ENCODE measurements around the gene GTPBP2. TPM values are rescaled to one million over a fixed set of nuclear protein-coding genes. Genes with fewer than 3 reads are reported as not detected.
"Not testable (repeated sequence)": the region's sequence is repeated elsewhere in the genome, so short reads cannot be mapped to it uniquely, and the experiment has no call there.

Gene GTPBP2
- total and polyA plus RNA-seq, 4 donors = 26.2 to 62.9 (median 43.9) TPM

DNA sequence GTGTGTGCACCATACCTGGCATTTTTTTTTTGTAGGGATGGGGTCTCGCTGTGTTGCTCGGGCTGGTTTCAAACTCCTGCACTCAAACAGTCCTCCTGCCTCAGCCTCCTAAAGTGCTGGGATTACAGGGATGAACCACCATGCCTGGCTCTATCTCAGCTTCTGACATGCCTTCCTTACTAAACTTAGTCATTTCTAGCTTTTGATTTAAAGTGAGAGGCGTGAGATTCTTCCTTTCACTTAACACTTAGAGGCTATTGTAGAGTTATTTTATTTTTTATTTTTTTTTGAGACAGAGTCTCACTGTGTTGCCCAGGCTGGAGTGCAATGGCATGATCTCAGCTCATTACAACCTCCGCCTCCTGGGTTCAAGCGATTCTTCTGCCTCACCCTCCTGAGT is 33.9 kb upstream of the GTPBP2 start:
- not testable (repeated sequence) for H3K27me3 ChIP-seq (ENCODE audit: control insufficient read depth, insufficient read depth, low read length); H3K36me3 ChIP-seq (ENCODE audit: control insufficient read depth, insufficient read depth, low read length); H3K27ac ChIP-seq (ENCODE audit: low read depth, low read length); H3K4me3 ChIP-seq (ENCODE audit: low read depth, low read length); DNase-seq (ENCODE audit: low read depth in 4 of 6, low spot score in 6 of 6); H3K9me3 ChIP-seq (ENCODE audit: control insufficient read depth, insufficient read depth, low read length)
- no CpG with 5 or more reads among the region's 5 CpGs for WGBS (ENCODE audit: insufficient coverage)
- H3K4me1 ChIP-seq (ENCODE audit: control insufficient read depth, insufficient read depth, low read length) = peaks cover 13% of the 10 kb centered on the region

DNA sequence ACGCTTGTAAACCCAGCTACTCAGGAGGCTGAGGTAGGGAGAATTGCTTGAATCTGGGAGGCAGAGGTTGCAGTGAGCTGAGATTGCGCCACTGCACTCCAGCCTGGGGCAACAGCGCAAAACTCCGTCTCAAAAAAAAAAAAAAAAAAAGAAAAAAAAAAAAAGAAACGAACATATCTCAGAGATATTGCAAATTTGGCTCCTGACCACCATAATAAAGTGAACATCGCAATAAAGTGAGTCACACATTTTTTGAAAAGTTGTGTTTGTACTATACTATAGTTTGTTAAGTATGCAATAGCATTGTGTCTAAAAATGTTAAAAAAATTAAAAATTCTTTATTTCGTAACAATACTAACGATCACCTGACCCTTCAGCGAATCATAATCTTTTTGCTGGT is 29.1 kb upstream of the GTPBP2 start:
- no peak overlapping the region for H3K27ac ChIP-seq (ENCODE audit: low read depth, low read length)
- DNase-seq (ENCODE audit: low read depth in 4 of 6, low spot score in 6 of 6) = no peak
- no peaks in the 10 kb centered on the region for H3K4me1 ChIP-seq (ENCODE audit: control insufficient read depth, insufficient read depth, low read length)
- H3K36me3 ChIP-seq (ENCODE audit: control insufficient read depth, insufficient read depth, low read length) = peaks cover 16% of the 10 kb centered on the region
- 100% methylated on average over 2 of the region's 9 CpGs for WGBS (ENCODE audit: insufficient coverage)
- no peak overlapping the region for H3K4me3 ChIP-seq (ENCODE audit: low read depth, low read length)
- no peaks in the 10 kb centered on the region for H3K9me3 ChIP-seq (ENCODE audit: control insufficient read depth, insufficient read depth, low read length)
- H3K27me3 ChIP-seq (ENCODE audit: control insufficient read depth, insufficient read depth, low read length) = no peaks in the 10 kb centered on the region

DNA sequence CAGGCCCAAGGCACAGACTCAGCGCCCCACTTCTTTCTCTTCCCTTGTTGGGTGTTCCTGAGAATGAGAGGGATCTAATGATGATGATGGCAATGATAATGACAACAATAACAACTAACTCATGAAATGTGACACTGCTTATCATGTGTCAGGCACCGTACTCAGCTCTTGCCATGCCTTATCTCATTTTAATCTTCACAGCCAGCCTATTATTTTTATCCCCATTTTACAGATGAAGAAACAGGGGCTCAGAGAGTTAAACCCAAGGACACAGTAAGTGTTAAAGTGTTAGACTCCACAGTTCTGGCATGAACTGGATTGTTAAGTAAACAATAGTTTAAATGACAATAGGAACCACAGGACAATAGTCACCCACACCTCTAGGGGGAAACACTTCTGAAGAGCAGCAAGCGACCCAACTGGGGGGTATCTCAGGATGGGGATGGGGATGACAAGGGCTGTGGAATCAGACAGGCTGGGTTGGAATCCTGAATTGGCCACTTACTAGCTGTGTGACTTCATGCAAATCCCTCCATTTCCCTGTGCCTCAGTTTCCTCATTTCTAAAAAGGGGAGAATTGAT is 28.2 kb upstream of the GTPBP2 start:
- 80% methylated on average over 1 of the region's 3 CpGs for WGBS (ENCODE audit: insufficient coverage)
- Histone ChIP-seq H3K27ac (ENCODE audit: low read depth, low read length) (no peak overlapping the region), H3K9me3 (ENCODE audit: control insufficient read depth, insufficient read depth, low read length) (no peaks in the 10 kb centered on the region), H3K4me1 (ENCODE audit: control insufficient read depth, insufficient read depth, low read length) (no peaks in the 10 kb centered on the region), H3K27me3 (ENCODE audit: control insufficient read depth, insufficient read depth, low read length) (no peaks in the 10 kb centered on the region), H3K4me3 (ENCODE audit: low read depth, low read length) (no peak overlapping the region), H3K36me3 (ENCODE audit: control insufficient read depth, insufficient read depth, low read length) (peaks cover 16% of the 10 kb centered on the region)
- no peak for DNase-seq (ENCODE audit: low read depth in 4 of 6, low spot score in 6 of 6)

GRCh38 chr6:43652822-43653221 is 23.8 kb upstream of the GTPBP2 start:
- not testable (repeated sequence) for H3K27ac ChIP-seq (ENCODE audit: low read depth, low read length); DNase-seq (ENCODE audit: low read depth in 4 of 6, low spot score in 6 of 6); H3K4me3 ChIP-seq (ENCODE audit: low read depth, low read length); H3K27me3 ChIP-seq (ENCODE audit: control insufficient read depth, insufficient read depth, low read length); H3K9me3 ChIP-seq (ENCODE audit: control insufficient read depth, insufficient read depth, low read length); H3K4me1 ChIP-seq (ENCODE audit: control insufficient read depth, insufficient read depth, low read length)
- WGBS (ENCODE audit: insufficient coverage) = 100% methylated on average over 1 of the region's 2 CpGs
- H3K36me3 ChIP-seq (ENCODE audit: control insufficient read depth, insufficient read depth, low read length) = peaks cover 12% of the 10 kb centered on the region

GRCh38 chr6:43648248-43648647 is 19.2 kb upstream of the GTPBP2 start:
- H3K4me3 ChIP-seq (ENCODE audit: low read depth, low read length) = no peak overlapping the region
- H3K27me3 ChIP-seq (ENCODE audit: control insufficient read depth, insufficient read depth, low read length) = no peaks in the 10 kb centered on the region
- no peak for DNase-seq (ENCODE audit: low read depth in 4 of 6, low spot score in 6 of 6)
- no peaks in the 10 kb centered on the region for H3K9me3 ChIP-seq (ENCODE audit: control insufficient read depth, insufficient read depth, low read length)
- no peaks in the 10 kb centered on the region for H3K36me3 ChIP-seq (ENCODE audit: control insufficient read depth, insufficient read depth, low read length)
- peaks cover 10% of the 10 kb centered on the region for H3K4me1 ChIP-seq (ENCODE audit: control insufficient read depth, insufficient read depth, low read length)
- no peak overlapping the region for H3K27ac ChIP-seq (ENCODE audit: low read depth, low read length)
- WGBS (ENCODE audit: insufficient coverage) = 92% methylated on average over 1 of the region's 2 CpGs

DNA sequence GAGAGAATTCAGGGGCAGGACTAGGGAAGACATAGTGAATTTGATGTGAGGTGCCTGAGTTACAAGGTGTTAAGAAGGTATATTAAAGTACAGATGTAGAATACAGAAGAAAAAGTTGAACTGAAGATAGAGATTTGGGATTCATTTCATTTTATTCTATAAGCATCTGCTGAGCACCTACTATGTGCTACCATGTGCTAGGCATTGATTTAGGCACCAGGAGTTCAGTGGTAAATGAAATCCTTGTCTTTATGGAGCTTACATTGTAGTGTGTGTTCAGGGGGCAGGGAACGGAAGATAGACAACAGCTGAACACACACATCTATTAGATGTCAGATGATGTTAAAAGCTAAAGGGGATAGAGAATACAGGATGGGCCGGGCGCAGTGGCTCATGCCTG is 18.5 kb upstream of the GTPBP2 start:
- WGBS (ENCODE audit: insufficient coverage) = no CpG with 5 or more reads among the region's 3 CpGs
- H3K4me1 ChIP-seq (ENCODE audit: control insufficient read depth, insufficient read depth, low read length) = peaks cover 10% of the 10 kb centered on the region
- no peak overlapping the region for H3K4me3 ChIP-seq (ENCODE audit: low read depth, low read length)
- H3K36me3 ChIP-seq (ENCODE audit: control insufficient read depth, insufficient read depth, low read length) = peaks cover 2% of the 10 kb centered on the region
- no peaks in the 10 kb centered on the region for H3K9me3 ChIP-seq (ENCODE audit: control insufficient read depth, insufficient read depth, low read length)
- no peak overlapping the region for H3K27ac ChIP-seq (ENCODE audit: low read depth, low read length)
- DNase-seq (ENCODE audit: low read depth in 4 of 6, low spot score in 6 of 6) = no peak
- H3K27me3 ChIP-seq (ENCODE audit: control insufficient read depth, insufficient read depth, low read length) = no peaks in the 10 kb centered on the region

GRCh38 chr6:43645613-43645964 is 16.5 kb upstream of the GTPBP2 start:
- Histone ChIP-seq H3K4me3 (ENCODE audit: low read depth, low read length) (peak overlapping the region; percentile 52), H3K4me1 (ENCODE audit: control insufficient read depth, insufficient read depth, low read length) (peaks cover 10% of the 10 kb centered on the region), H3K9me3 (ENCODE audit: control insufficient read depth, insufficient read depth, low read length) (no peaks in the 10 kb centered on the region), H3K27ac (ENCODE audit: low read depth, low read length) (no peak overlapping the region), H3K36me3 (ENCODE audit: control insufficient read depth, insufficient read depth, low read length) (peaks cover 18% of the 10 kb centered on the region), H3K27me3 (ENCODE audit: control insufficient read depth, insufficient read depth, low read length) (no peaks in the 10 kb centered on the region)
- no peak for DNase-seq (ENCODE audit: low read depth in 4 of 6, low spot score in 6 of 6)
- WGBS (ENCODE audit: insufficient coverage) = 16% methylated on average over 6 of the region's 9 CpGs

DNA sequence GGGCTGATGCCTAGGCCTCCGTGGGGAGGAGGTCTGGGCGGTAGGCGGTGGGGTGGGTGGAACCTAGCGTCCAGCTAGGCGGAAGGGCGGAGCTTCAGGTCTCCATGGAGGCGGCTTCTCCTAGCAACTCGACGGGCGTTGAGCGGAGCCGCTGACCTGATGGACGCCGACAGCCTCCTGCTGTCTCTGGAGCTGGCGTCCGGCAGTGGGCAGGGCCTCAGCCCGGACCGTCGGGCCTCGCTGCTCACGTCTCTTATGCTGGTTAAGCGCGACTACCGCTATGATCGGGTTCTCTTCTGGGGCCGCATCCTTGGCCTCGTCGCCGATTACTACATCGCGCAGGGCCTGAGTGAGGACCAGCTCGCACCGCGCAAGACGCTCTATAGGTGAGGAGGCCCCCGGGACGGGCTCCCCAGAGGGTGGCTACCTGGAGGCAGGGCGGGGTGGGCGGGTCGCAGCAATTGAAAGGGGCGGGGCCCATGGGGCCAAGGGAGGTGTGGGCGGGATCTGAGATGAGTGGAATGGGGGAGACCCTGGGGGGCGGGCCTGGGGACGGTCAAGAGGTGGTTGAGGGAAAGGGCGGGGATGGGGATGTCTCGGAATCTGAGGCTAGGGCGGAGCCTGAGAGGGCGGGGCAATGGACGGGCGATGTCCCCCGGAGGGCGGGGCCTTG is 16.0 kb upstream of the GTPBP2 start, which contains the start of gene RSPH9:
Gene RSPH9, plus strand, starts transcription at position 97 of the 673 bp plus-strand sequence. Its CDS starts 63 bp downstream, at position 160.
- peaks cover 23% of the 10 kb centered on the region for H3K36me3 ChIP-seq (ENCODE audit: control insufficient read depth, insufficient read depth, low read length)
- peak in 2 of 6 donors; percentile 79 to 80 for DNase-seq (ENCODE audit: low read depth in 4 of 6, low spot score in 6 of 6)
- no peaks in the 10 kb centered on the region for H3K9me3 ChIP-seq (ENCODE audit: control insufficient read depth, insufficient read depth, low read length)
- H3K27me3 ChIP-seq (ENCODE audit: control insufficient read depth, insufficient read depth, low read length) = no peaks in the 10 kb centered on the region
- peaks cover 12% of the 10 kb centered on the region for H3K4me1 ChIP-seq (ENCODE audit: control insufficient read depth, insufficient read depth, low read length)
- peak within 1 kb of the TSS; percentile 69 for H3K27ac ChIP-seq (ENCODE audit: low read depth, low read length)
- WGBS (ENCODE audit: insufficient coverage) = 1% methylated on average over 52 of the region's 52 CpGs
- H3K4me3 ChIP-seq (ENCODE audit: low read depth, low read length) = peak within 1 kb of the TSS; percentile 52

DNA sequence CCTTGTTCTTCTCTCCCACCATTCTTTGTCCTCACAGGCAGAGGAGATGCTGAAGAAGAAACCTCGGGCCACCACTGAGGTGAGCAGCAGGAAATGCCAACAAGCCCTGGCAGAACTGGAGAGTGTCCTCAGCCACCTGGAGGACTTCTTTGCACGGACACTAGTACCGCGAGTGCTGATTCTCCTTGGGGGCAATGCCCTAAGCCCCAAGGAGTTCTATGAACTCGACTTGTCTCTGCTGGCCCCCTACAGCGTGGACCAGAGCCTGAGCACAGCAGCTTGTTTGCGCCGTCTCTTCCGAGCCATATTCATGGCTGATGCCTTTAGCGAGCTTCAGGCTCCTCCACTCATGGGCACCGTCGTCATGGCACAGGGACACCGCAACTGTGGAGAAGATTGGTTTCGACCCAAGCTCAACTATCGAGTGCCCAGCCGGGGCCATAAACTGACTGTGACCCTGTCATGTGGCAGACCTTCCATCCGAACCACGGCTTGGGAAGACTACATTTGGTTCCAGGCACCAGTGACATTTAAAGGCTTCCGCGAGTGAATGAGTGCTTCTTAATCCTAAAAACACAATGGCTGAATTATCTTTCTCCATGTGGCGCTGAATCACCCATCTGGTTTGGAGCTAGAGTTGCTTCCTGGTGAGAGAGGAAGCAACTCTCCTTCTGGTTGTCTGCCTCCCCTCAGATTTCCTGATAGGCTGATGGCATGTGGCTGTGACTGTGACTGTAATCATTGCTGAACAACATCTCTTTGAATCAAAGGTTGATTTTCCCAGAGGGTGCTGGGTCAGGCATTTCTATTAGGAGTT is 11.1 kb upstream of the GTPBP2 start:
- H3K4me1 ChIP-seq (ENCODE audit: control insufficient read depth, insufficient read depth, low read length) = peaks cover 39% of the 10 kb centered on the region
- H3K27me3 ChIP-seq (ENCODE audit: control insufficient read depth, insufficient read depth, low read length) = no peaks in the 10 kb centered on the region
- no peak for DNase-seq (ENCODE audit: low read depth in 4 of 6, low spot score in 6 of 6)
- WGBS (ENCODE audit: insufficient coverage) = 85% methylated on average over 21 of the region's 21 CpGs
- H3K9me3 ChIP-seq (ENCODE audit: control insufficient read depth, insufficient read depth, low read length) = no peaks in the 10 kb centered on the region
- H3K36me3 ChIP-seq (ENCODE audit: control insufficient read depth, insufficient read depth, low read length) = peaks cover 43% of the 10 kb centered on the region
- H3K27ac ChIP-seq (ENCODE audit: low read depth, low read length) = no peak overlapping the region
- no peak overlapping the region for H3K4me3 ChIP-seq (ENCODE audit: low read depth, low read length)

All from spinal cord (tissue), 10 donors.